GM19099 (cell line): ENCODE data around the gene KLHL25.

Source experiments
- POLR2A ChIP-seq: IDR thresholded peaks from 3 replicates; pipeline ENCODE4 v1.6.1; 2011; ENCODE audit warnings: low read depth; ENCODE audit not compliant: insufficient read length; ENCODE audit errors: extremely low read depth

Gene KLHL25, protein sequence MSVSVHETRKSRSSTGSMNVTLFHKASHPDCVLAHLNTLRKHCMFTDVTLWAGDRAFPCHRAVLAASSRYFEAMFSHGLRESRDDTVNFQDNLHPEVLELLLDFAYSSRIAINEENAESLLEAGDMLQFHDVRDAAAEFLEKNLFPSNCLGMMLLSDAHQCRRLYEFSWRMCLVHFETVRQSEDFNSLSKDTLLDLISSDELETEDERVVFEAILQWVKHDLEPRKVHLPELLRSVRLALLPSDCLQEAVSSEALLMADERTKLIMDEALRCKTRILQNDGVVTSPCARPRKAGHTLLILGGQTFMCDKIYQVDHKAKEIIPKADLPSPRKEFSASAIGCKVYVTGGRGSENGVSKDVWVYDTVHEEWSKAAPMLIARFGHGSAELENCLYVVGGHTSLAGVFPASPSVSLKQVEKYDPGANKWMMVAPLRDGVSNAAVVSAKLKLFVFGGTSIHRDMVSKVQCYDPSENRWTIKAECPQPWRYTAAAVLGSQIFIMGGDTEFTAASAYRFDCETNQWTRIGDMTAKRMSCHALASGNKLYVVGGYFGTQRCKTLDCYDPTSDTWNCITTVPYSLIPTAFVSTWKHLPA

DNA sequence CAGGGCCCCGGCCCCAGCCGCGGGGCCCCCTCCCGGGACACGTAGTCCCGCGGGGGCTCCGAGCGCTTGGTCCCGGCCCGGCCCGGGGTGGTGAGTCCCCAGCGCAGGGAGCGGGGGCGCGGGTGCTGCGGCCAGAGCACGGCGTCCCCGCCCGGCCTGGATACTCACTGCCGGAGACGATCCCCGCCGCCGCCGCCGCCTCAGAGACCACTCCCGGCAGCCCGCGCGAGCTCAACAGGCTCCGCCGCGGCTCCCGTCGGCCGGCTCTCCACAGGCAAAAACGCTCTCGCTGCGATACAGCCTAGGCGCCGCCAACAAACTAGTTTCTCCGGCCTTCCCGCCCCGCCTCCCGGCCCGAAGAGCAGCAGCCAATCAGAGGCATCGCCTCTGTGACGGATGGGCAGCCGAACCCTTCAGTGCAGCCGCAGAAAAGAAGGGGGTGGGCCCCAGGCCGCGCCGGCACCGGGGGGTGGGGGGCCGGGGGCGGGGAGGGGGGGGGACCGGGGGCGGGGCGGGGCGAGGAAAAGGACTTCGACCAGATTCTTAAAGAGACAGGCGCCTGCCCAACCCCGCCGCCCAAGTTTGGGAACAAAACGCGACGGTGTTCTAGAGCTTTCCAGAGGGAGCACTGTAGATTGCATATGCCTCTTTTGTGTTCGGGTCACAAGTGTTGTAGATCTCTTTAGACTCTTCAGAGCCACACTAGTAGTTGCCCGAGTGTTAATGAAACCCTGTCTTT lies at the start of gene KLHL25:
Gene KLHL25, minus strand, starts transcription at position 328 of the 739 bp plus-strand sequence. CDS start 25,115 bp downstream, outside the sequence.
- TF ChIP-seq POLR2A, result peak; percentile 64

DNA sequence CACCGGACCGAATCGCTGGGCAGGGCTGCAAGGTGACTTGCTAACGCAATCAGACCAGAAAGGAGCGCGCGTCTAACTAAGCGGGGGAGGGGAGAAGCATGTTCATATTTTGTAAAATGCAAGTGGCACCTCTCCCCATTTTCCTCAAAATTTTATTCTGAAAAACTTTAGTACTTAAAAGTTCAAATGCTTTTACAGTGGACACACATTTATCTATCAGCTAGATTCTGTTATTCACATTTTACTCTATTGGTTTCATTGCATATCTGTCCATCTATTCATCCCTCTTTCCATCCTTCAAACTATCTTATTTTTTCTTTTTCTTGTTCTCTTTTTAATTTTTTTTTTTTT lies 46.1 kb upstream of the KLHL25 start:
- no peak for TF ChIP-seq POLR2A

DNA sequence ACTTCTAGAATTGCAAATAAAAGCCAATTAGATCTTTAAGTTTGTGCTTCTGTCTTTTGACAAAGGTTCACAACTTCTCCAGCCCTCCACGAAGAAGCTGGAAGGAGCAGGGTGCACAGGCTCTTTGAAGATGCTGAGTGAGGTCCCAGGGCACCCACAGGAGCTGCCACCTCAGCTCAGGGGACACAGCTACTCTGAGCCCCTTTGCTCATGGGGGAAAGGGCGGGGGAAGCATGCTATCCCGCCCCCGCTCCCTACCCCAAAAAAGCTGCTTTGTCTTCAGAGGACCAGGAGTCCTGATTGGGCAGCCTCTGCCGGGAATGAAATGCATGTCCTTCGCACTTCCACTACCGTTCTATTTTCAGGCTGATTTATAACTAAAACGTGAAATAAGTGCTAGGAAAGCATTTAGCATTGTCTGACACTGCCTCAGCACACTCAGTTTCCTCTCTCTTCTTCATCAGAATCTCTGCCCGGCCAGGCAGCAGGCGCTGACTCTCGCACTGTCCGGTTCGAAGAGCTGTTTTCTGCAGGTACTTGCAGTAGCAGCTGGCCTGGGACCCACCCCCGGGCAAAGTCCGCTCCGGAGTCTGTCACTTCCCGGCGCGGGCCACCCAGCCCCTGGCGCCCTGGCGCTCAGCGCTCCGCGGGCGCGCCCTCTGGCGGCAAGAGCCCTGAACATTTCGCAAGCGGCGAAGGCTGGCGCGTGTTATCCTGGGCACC lies 45.5 kb upstream of the KLHL25 start:
- TF ChIP-seq POLR2A, result no peak

DNA sequence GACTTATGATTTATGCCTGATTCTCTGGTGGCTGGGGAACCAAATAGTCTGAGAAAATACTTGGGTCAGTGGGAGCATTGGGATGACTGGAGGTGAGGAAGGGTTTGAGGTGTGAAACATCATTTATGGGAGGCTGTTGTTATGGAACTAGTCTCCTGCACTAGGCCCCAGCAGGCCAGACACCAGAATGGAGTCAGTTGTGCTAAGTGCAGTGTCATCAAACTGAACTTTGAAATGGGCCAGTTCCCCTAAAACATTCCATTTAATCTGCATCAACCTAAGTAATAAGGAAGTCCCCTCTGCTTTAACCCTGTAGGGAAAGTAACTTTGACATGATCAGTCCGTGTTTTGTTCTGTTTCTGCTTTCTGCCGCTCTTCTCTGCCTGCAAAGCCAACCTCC lies 44.9 kb upstream of the KLHL25 start:
- no peak for TF ChIP-seq POLR2A

DNA sequence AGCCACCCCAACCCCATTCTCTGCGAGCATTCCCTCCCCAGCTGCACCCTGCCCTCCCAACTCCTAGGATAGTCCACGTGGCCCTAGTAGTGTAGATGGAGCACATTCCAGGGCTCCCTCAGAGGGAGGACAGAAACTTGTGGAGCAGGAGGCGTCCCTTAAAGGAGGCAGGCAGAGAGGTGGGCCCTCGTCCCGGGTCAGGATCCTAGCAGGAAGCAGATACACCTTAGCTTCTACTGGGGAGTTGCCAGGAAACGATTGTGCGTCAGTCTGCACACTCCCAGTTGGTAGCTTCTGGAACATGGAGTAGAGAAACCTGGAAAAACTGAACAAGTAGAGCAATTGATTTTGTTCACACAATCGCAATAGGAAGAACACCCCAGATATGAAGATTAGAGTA lies 43.9 kb upstream of the KLHL25 start:
- no peak for TF ChIP-seq POLR2A

DNA sequence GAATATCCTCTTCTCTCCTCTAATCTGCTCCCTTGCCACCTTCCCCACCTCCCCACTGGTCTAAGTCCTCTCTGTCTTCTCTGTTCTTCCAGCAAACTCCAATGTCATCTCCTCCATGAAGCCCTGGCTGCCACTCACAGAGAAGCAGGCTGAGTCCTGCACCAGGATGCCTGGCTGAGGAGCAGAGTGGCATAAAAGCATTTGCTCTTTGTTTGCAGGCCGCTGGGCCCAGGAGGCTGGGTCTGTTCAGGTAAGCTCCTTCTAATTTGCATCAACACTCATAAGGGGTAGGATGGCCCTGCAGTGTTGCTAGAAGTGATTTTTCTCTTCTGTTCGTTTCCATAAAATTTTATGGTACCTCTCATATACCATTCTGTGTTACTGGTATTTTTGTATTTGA lies 43.2 kb upstream of the KLHL25 start:
- no peak for TF ChIP-seq POLR2A

DNA sequence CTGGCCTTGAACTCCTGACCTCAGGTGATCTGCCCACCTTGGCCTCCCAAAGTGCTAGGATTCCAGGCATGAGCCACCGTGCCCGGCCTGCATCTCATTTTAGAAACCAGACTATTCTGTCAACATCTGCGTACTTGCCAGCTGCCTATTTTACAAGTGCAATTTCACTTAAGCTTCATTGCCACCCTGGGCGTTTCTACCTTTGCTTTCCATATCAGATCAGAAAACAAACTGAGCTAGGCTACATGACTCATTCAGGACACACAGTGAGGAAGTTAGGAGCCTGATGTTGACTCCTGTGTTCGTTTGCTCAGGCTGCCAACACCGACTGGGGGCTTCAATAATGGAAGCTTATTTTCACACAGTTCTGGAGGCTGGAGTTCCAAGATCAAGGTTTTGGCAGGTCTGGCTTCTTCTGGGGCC lies 42.3 kb upstream of the KLHL25 start:
- no peak for TF ChIP-seq POLR2A

DNA sequence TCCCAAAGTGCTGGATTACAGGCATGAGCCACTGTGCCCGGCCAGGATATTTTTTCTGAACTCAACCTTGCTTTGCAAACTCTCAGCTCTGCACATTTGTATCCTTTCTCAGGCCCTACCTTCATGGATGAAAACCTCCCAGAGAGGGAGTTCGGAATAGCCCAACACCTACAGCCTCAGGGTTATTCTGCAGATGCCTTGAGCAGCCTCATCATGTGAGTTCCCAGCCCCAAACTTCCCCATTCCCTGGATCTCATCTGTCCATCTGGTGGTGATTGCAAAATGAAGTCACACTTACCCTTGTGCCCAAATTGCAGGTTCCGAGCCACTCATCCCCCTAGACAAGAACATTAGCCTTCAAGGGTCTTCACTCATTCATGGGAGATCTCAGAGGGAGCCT lies 39.9 kb upstream of the KLHL25 start:
- TF ChIP-seq POLR2A, result no peak

DNA sequence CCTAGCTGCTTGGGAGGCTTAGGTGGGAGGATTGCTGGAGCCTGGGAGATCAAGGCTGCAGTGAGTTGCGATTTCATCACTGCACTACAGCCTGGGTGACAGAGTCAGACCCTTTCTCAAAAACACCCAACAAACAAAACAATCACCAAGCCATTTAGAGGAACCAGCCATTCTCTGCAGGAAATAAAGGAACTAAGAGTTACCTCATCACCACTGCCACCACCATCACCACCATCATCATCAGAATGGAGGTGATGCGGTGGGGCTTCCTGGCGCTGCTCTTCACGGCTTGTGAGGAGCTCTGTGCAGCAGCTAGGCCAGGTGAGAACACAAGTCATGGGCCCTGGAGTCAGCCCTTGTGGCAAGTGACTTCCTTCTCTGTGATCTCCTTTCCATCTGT lies 37.7 kb upstream of the KLHL25 start:
- TF ChIP-seq POLR2A, result no peak

DNA sequence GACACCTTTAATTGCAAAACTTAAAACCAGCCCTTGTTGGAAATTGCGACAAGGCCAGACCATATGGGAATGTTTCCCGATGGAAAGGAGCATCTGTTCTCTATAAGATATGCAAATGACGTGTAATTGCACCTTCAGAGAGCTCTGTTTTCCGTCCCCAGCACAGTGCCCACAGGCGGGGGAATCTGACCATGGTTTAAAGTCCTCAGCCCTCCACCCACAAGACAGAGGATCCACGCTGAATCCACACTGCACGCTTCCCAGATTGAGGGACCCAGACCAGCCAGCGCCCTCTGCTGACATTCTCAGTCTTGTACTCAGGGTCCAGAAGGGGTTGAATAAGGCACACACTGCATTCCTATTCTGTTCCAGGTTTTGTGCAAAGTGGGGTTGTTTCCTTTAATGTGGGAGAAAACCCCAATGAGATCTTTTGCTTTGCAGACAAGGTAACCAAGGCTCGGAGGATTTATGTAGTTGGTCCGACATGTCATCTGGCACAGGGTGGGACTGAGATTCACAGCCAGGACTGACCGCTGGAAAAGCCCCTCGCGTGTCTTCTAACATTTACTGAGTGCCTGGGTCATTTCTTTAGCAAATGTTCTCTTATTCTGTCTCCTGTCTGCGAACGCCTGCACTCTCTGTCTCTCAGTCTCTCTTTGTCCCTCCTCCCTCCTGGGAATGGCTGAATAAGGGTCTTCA lies 36.8 kb upstream of the KLHL25 start:
- TF ChIP-seq POLR2A, result no peak

DNA sequence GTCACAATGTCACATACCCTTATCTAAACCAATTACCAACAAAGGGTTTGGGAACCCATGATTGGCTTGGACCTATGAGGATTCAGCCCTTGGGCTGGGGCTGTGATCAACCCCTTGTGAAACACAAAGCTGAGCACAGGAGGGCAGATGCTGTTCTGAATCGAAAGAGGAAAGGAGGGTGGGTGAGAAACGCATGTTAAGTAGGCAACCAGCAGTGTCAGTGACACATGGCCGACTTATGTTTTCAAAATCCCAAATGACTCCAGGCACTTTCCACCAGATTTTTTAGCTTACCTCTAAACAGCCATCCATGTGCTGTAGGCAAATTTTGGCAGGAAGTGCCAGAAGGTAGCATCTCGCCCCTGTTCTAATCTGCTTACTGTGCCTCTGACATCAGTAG lies 34.1 kb upstream of the KLHL25 start:
- no peak for TF ChIP-seq POLR2A

DNA sequence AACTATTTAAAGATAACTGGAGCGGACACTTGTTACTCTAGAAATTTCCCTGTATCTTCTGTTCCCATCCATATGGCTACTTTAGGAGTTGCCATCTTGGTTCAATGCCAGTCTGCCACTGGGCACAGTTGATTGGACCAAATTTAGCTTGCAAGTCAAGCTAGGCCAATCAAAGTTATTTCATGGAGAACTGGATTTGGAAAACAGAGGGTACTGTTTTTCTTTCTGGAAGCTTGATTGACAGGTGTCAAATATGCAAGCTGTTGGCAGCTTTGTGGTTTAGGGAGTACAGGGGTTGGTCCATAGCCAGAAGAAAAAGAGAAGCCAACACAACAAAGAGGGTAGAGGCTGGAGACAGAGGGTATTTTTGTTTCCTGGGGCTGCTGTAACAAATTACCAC lies 33.4 kb upstream of the KLHL25 start:
- no peak for TF ChIP-seq POLR2A

DNA sequence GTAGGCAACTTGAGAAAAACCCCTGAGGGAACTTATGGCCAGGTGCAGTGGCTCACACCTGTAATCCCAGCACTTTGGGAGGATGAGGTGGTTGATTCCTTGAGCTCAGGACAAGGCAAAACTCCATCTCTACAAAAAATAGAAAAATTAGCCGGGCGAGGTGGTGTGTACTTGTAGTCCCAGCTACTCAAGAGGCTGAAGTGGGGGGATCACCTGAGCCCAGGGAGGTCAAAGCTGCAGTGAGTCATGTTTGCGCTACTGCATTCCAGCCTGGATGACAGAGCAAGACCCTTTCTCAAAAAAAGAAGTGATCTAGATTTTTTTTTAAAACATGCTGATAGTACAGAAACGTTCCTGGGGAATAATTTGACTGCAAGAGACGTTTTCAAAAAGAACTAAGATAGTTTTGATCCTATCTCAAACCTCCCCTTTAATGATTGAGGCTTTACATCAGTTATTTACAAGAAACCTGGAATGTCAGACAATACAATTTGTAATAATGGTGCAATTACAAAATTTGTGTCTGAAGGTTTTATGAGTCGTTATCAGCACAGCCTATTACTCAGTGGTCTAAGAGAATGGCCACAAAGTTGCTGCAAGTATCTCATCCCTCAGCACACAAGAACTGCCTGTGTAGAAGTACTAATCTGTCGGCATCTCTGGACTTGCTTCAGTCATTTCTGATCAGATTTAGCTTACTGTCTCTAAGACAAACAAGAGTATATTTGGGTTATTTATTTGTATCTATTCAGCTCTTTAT lies 32.2 kb upstream of the KLHL25 start:
- TF ChIP-seq POLR2A, result no peak

DNA sequence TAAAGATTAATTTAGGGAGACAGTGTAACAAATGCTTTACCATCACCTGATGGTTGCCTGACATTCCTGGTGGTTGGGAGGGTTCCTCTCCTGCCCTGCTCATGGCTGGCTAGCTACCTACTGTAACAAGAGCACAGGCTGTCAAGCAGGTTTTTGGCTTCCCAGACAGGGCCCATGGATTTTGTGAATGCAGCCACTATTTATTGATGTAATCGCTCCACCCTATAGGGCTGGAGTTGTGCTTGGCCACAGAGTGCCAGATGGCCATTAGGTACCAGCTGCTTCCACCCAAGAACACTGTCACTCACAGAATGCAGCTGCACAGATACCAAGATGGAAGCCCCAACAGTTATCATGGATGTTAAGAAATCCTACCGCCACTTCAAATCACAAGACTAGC lies 31.0 kb upstream of the KLHL25 start:
- TF ChIP-seq POLR2A, result no peak
